Type B pancreatic cell (in vitro differentiated cells): ENCODE results near the gene INSR. TPM values are rescaled to one million over a fixed set of nuclear protein-coding genes. Genes with fewer than 3 reads are reported as not detected.

ENCODE experiments used
- DNase-seq: peaks from one replicate; pipeline ENCODE4 v3.0.0; 2021; ENCODE audit warnings: mixed read lengths; ENCODE audit not compliant: unreplicated experiment; ENCODE audit errors: extremely low spot score
- H3K27ac Mint-ChIP-seq: 2 replicates; pipeline ENCODE4 v1.8.0; 2021; ENCODE audit warnings: mild to moderate bottlenecking, mixed read lengths
- H3K27me3 Mint-ChIP-seq: 2 replicates; pipeline ENCODE4 v1.8.0; 2021; ENCODE audit warnings: mixed read lengths
- H3K36me3 Mint-ChIP-seq: 2 replicates; pipeline ENCODE4 v1.8.0; 2021; ENCODE audit warnings: mixed read lengths
- H3K4me1 Mint-ChIP-seq: one replicate; pipeline ENCODE4 v1.8.0; 2021; ENCODE audit warnings: mixed read lengths; ENCODE audit not compliant: unreplicated experiment
- H3K4me3 Mint-ChIP-seq: 2 replicates; pipeline ENCODE4 v1.8.0; 2021; ENCODE audit warnings: mild to moderate bottlenecking, mixed read lengths
- H3K9me3 Mint-ChIP-seq: 2 replicates; pipeline ENCODE4 v1.8.0; 2021; ENCODE audit warnings: mixed read lengths
- CTCF ChIP-seq: fragments of 200-600 bp; sonication (generic); conservative IDR thresholded peaks from 2 replicates; pipeline ENCODE4 v1.5.0; 2021; ENCODE audit warnings: antibody characterized with exemption, mild to moderate bottlenecking
- total RNA-seq: library from RNA; stranded (reverse); gene quantifications from 2 replicates; pipeline ENCODE4 v1.2.1, GENCODE V29; 2021; ENCODE audit warnings: low replicate concordance

The INSR gene
- total RNA-seq, 1 donor from 2014 or later: 33.7 TPM

GRCh38 chr19:7287722-7288121, 6.5 kb downstream of the INSR start:
- DNase-seq: no peak
- Mint-ChIP-seq H3K27ac (peak overlapping the region; percentile 67), H3K9me3 (no peaks in the 10 kb centered on the region), H3K36me3 (peaks cover 4% of the 10 kb centered on the region), H3K4me3 (peak overlapping the region; percentile 21), H3K27me3 (no peaks in the 10 kb centered on the region), H3K4me1 (peaks cover 26% of the 10 kb centered on the region)
- no peak for TF ChIP-seq CTCF

GRCh38 chr19:7280940-7281666, 13.1 kb downstream of the INSR start:
- Mint-ChIP-seq H3K9me3 (no peaks in the 10 kb centered on the region), H3K4me3 (no peak overlapping the region), H3K27ac (no peak overlapping the region), H3K4me1 (peaks cover 5% of the 10 kb centered on the region), H3K36me3 (peaks cover 9% of the 10 kb centered on the region), H3K27me3 (no peaks in the 10 kb centered on the region)
- DNase-seq: no peak
- TF ChIP-seq CTCF: no peak

- no peak for TF ChIP-seq CTCF
- Mint-ChIP-seq H3K27ac (no peak overlapping the region), H3K9me3 (no peaks in the 10 kb centered on the region), H3K36me3 (peaks cover 20% of the 10 kb centered on the region), H3K4me1 (peaks cover 12% of the 10 kb centered on the region), H3K4me3 (no peak overlapping the region), H3K27me3 (no peaks in the 10 kb centered on the region)
- no peak for DNase-seq
Measured at GRCh38 chr19:7272856-7273578, 21.2 kb downstream of the INSR start.

GRCh38 chr19:7268705-7269098, 25.5 kb downstream of the INSR start:
- no peak for TF ChIP-seq CTCF
- Mint-ChIP-seq H3K36me3 (peaks cover 48% of the 10 kb centered on the region), H3K27me3 (no peaks in the 10 kb centered on the region), H3K27ac (peak overlapping the region; percentile 67), H3K4me3 (no peak overlapping the region), H3K4me1 (peaks cover 27% of the 10 kb centered on the region), H3K9me3 (no peaks in the 10 kb centered on the region)
- DNase-seq: no peak

GRCh38 chr19:7267792-7268704, 26.2 kb downstream of the INSR start:
- DNase-seq: no peak
- peak overlapping the region; percentile 67 for H3K27ac Mint-ChIP-seq
- no peaks in the 10 kb centered on the region for H3K9me3 Mint-ChIP-seq
- H3K36me3 Mint-ChIP-seq: peaks cover 45% of the 10 kb centered on the region
- H3K27me3 Mint-ChIP-seq: no peaks in the 10 kb centered on the region
- TF ChIP-seq CTCF: no peak
- H3K4me3 Mint-ChIP-seq: no peak overlapping the region
- peaks cover 27% of the 10 kb centered on the region for H3K4me1 Mint-ChIP-seq
